ENCODE results near the gene SMAD5.

SMAD5 gene

DNA sequence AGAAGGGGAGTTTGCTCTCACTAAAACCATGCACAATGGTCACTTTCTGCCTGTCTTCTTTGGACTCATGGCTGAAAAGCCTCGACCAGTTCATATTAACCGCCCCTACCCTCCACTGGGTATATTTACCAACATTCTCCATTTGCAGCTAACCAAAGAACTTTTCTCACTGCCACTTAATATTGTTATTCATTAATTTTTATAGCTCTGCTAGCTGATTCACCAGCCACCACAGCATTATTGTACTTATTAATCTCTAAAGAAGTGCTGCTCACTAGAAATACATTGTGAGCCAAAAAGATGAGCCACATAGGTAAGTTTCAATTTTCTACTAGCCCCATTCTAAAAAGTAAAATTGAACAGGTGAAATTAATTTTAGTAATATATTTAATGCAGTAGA, 93.8 kb downstream of the SMAD5 start:
- DNase-seq, result no peak

DNA sequence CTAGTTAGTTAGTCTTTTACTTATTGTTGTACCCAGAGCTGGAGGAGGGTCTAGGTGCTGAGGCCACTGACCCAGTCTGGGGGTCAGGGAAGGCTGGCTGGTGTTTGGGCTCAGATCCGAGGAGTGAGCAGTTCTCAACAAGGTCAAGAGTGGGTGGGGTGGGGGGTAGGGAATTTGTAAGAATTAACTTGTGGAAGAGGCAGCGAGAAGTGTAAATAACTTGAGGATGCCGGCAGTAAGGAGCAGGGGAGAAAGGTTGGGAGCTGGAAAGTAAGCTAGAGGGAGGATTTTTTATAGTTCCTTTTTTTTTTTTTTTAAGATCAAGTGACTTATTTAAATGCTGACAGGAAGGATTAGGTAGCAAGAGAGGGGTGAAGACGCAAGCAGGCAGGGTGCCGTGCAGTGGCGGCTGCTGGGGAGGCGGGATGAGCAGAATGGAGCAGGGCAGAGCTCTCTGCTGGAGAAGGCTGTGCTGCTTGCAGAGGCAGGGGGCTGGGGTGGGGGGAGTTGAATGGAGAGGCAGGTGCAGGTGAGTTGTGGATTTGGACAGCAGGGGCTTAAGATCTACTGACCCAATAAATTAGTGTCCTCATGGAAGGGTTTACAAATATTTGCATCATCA, 95.6 kb downstream of the SMAD5 start:
- DNase-seq, result no peak

DNA sequence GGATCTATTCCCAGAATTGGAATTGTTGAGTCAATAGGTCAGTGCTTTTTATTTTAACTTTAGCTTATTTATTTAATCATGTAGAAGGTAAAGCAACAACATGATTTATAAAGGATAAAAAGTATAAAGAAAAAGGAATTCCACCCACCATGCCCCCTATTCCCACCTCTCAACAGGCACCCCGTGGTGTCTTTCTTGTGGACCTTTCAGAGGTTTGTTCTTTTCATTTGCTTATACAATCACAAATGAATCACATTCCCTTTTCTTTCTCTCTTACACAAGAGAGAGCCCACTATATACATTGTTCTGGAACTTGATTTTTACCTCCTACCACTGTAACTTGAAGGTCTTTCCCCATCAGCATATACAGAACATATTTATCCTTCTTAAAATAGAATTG, 97.5 kb downstream of the SMAD5 start:
- no peak for DNase-seq

DNA sequence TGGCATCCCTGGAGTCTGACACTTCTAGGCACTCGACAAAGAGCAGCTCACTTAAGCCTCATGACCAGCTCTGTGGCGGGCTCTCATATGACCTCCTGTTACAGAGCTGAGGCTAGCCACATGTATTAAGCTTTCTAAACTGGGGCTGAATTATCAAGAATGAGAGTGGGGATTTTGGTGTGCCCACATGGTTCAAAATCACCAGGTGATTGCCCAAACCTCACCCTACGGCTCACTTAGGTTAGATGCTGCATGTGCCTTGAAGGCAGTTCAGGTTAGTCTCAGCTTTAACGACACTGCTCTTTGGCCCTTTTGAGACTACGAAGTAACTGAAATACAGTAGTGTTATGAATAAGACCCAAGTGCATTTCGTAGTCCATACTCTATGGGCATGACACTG, 99.7 kb downstream of the SMAD5 start:
- no peak for DNase-seq
